Body of pancreas (tissue), 4 donors: ENCODE data around the gene NFX1. TPM values are rescaled to one million over a fixed set of nuclear protein-coding genes. Genes with fewer than 3 reads are reported as not detected.
"Not testable (repeated sequence)": the region's sequence is repeated elsewhere in the genome, so short reads cannot be mapped to it uniquely, and the experiment has no call there.

Experiments
- ATAC-seq: fragments of 150-250 bp; one replicate; pipeline ENCODE4 v1.9.1; 2016
- DNase-seq, 4 donors: peaks; one replicate each; pipeline ENCODE4 v3.0.0-alpha.2; 2019
- H3K27ac ChIP-seq, 4 donors: fragments of 200-600 bp; sonication (generic); 1 replicate in 3 of 4; 2 replicates in 1 of 4; pipeline versions ENCODE4 v1.5.1 to v1.6.1; 2016 to 2019; ENCODE audit warnings: mild to moderate bottlenecking in 1 of 4, mixed read lengths in 1 of 4, moderate library complexity in 1 of 4
- H3K27me3 ChIP-seq, 2 donors: fragments of 200-600 bp; sonication (generic); one replicate each; pipeline ENCODE4 v1.6.0; 2016; ENCODE audit warnings: mild to moderate bottlenecking in 1 of 2
- H3K36me3 ChIP-seq, 2 donors: fragments of 200-600 bp; sonication (generic); replicated peaks in 1 of 2; 2 replicates each; pipeline ENCODE4 v1.5.1; 2016; ENCODE audit warnings: low read depth in 2 of 2; ENCODE audit not compliant: insufficient read depth in 1 of 2
- H3K4me1 ChIP-seq: fragments of 200-600 bp; sonication (generic); one replicate; pipeline ENCODE4 v1.6.0; 2016
- H3K4me3 ChIP-seq, 2 donors: fragments of 200-600 bp; sonication (generic); 1 replicate in 1 of 2; 2 replicates in 1 of 2; pipeline ENCODE4 v1.5.1; 2016 to 2019
- H3K9me3 ChIP-seq, 3 donors: fragments of 200-600 bp; sonication (generic); 1 replicate in 2 of 3; 2 replicates in 1 of 3; pipeline ENCODE4 v1.5.1; 2016
- POLR2A ChIP-seq, 3 donors: fragments of 450-650 bp; IDR thresholded peaks; one replicate each; pipeline ENCODE4 v1.6.1; 2016; ENCODE audit warnings: antibody characterized with exemption in 3 of 3, mild to moderate bottlenecking in 2 of 3
- whole genome bisulfite sequencing, 2 donors: methylation state at CpG; one replicate each; pipeline ENCODE4 v1.1.5; 2017; 5-methylcytosine and 5-hydroxymethylcytosine counted together
- intact Hi-C: fragments of 100-400 bp; cut with DNase I; formaldehyde crosslinking; loops from one replicate; pipeline ENCODE4 v1.15.1; 2023
- total RNA-seq, 2 donors: library from RNA; depleted of rRNA; stranded (reverse); fragments of >200 nt; gene quantifications; one replicate each; pipeline ENCODE4 v1.1.0, GENCODE V29; 2016
- TF ChIP-seq, protein P1 (sequence below), 7 experiments: fragments of 450-650 bp in 4 of 7; fragments of 200-600 bp in 3 of 7; sonication (generic) in 3 of 7; IDR thresholded peaks; one replicate each; pipeline ENCODE4 v1.5.1; 2016 to 2019; ENCODE audit warnings: antibody characterized with exemption in 7 of 7

NFX1 gene
- total RNA-seq, 2 donors from 2014 or later = 22.1 to 26.4 TPM

GRCh38 chr9:33351547-33351946 is 61.2 kb downstream of the NFX1 start:
- peaks cover 16% of the 10 kb centered on the region for H3K4me1 ChIP-seq
- H3K27me3 ChIP-seq = no peaks in the 10 kb centered on the region
- H3K9me3 ChIP-seq = no peaks in the 10 kb centered on the region
- no peak overlapping the region for H3K4me3 ChIP-seq
- TF ChIP-seq, protein P1, sequence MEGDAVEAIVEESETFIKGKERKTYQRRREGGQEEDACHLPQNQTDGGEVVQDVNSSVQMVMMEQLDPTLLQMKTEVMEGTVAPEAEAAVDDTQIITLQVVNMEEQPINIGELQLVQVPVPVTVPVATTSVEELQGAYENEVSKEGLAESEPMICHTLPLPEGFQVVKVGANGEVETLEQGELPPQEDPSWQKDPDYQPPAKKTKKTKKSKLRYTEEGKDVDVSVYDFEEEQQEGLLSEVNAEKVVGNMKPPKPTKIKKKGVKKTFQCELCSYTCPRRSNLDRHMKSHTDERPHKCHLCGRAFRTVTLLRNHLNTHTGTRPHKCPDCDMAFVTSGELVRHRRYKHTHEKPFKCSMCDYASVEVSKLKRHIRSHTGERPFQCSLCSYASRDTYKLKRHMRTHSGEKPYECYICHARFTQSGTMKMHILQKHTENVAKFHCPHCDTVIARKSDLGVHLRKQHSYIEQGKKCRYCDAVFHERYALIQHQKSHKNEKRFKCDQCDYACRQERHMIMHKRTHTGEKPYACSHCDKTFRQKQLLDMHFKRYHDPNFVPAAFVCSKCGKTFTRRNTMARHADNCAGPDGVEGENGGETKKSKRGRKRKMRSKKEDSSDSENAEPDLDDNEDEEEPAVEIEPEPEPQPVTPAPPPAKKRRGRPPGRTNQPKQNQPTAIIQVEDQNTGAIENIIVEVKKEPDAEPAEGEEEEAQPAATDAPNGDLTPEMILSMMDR (IDR thresholded peaks at IDR 0.05) = no peak
- no peak for TF ChIP-seq POLR2A (IDR thresholded peaks at IDR 0.05)
- DNase-seq (no peak), ATAC-seq (no peak)
- intact Hi-C loops = no loop called here
- WGBS, 2 donors = 90 to 92% methylated on average over 4 of the region's 4 CpGs
- peaks cover 0 to 13% of the 10 kb centered on the region in 2 donors for H3K36me3 ChIP-seq
- no peak overlapping the region for H3K27ac ChIP-seq

- 40 to 66% methylated on average over 5 of the region's 5 CpGs for whole genome bisulfite sequencing, 2 donors
- Histone ChIP-seq H3K27ac (peak overlapping the region in 2 of 4 donors; percentile 38 to 47), H3K9me3 (no peaks in the 10 kb centered on the region), H3K27me3 (no peaks in the 10 kb centered on the region), H3K36me3 (no peaks in the 10 kb centered on the region), H3K4me3 (no peak overlapping the region), H3K4me1 (peaks cover 16% of the 10 kb centered on the region)
- ATAC-seq (peak; percentile 62), DNase-seq (peak in 1 of 4 donors; percentile 25)
- TF ChIP-seq POLR2A (IDR thresholded peaks at IDR 0.05) = no peak
- TF ChIP-seq, protein P1 (IDR thresholded peaks at IDR 0.05) = no peak
- intact Hi-C loops = no loop called here
These were observed 64.4 kb downstream of the NFX1 start for GRCh38 chr9:33354651-33355211.

- Histone ChIP-seq H3K9me3 (no peaks in the 10 kb centered on the region), H3K4me1 (peaks cover 16% of the 10 kb centered on the region), H3K27ac (no peak overlapping the region), H3K27me3 (no peaks in the 10 kb centered on the region), H3K4me3 (no peak overlapping the region), H3K36me3 (no peaks in the 10 kb centered on the region)
- TF ChIP-seq POLR2A (IDR thresholded peaks at IDR 0.05) = no peak
- TF ChIP-seq, protein P1 (IDR thresholded peaks at IDR 0.05) = no peak
- DNase-seq (no peak), ATAC-seq (no peak)
- intact Hi-C loops = no loop called here
- 92 to 100% methylated on average over 1 of the region's 1 CpG for WGBS, 2 donors
These were observed 65.6 kb downstream of the NFX1 start for GRCh38 chr9:33355933-33356332.

- ATAC-seq, H3K9me3 ChIP-seq, H3K36me3 ChIP-seq, H3K27ac ChIP-seq, DNase-seq, intact Hi-C loops, H3K4me3 ChIP-seq, H3K27me3 ChIP-seq: not testable (repeated sequence)
- 94 to 96% methylated on average over 3 of the region's 3 CpGs for WGBS, 2 donors
- peaks cover 16% of the 10 kb centered on the region for H3K4me1 ChIP-seq
These were observed 68.3 kb downstream of the NFX1 start for GRCh38 chr9:33358641-33359040.

GRCh38 chr9:33364127-33364526 is 73.8 kb downstream of the NFX1 start:
- no peak overlapping the region for H3K4me3 ChIP-seq
- WGBS, 2 donors = 88 to 98% methylated on average over 2 of the region's 2 CpGs
- peaks cover 5 to 22% of the 10 kb centered on the region in 2 donors for H3K36me3 ChIP-seq
- ATAC-seq = no peak
- no peaks in the 10 kb centered on the region for H3K9me3 ChIP-seq
- intact Hi-C loops = no loop called here
- H3K27me3 ChIP-seq = no peaks in the 10 kb centered on the region
- DNase-seq = no peak
- no peaks in the 10 kb centered on the region for H3K4me1 ChIP-seq
- TF ChIP-seq, protein P1 (IDR thresholded peaks at IDR 0.05) = no peak
- no peak for TF ChIP-seq POLR2A (IDR thresholded peaks at IDR 0.05)
- no peak overlapping the region for H3K27ac ChIP-seq

DNA sequence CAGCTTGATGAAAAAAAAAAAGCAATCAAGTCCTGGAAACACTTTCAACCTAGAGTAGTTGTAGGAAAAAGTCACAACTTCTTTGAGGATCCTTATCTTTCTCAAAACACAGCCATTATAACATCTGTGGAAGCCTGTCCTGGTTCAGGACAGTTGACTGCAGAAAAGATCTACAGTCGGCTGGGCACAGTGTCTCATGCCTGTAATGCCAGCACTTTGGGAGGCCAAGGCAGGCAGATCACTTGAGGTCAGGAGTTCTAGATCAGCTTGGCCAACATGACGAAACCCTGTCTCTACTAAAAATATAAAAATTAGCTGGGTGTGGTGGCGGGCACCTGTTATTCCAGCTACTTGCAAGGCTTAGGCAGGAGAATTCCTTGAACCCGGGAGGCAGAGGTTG is 74.5 kb downstream of the NFX1 start:
- ATAC-seq, intact Hi-C loops, H3K27ac ChIP-seq, H3K4me3 ChIP-seq, H3K4me1 ChIP-seq, DNase-seq, H3K9me3 ChIP-seq, H3K27me3 ChIP-seq: not testable (repeated sequence)
- 92 to 100% methylated on average over 4 of the region's 4 CpGs for WGBS, 2 donors
- peaks cover 5 to 24% of the 10 kb centered on the region in 2 donors for H3K36me3 ChIP-seq
